Uterus (tissue), 2 donors: ENCODE measurements around the gene SPSB2.

Experiments
- POLR2A ChIP-seq, 2 donors: fragments of 450-650 bp; IDR thresholded peaks; one replicate each; pipeline ENCODE4 v1.6.1; 2016; ENCODE audit warnings: antibody characterized with exemption in 2 of 2, mild to moderate bottlenecking in 1 of 2, moderate library complexity in 1 of 2
- TF ChIP-seq, protein P1 (sequence below), 4 experiments: fragments of 200-600 bp in 2 of 4; fragments of 450-650 bp in 2 of 4; sonication (generic) in 2 of 4; IDR thresholded peaks; one replicate each; pipeline ENCODE4 v1.5.1; 2016 to 2019; ENCODE audit warnings: antibody characterized with exemption in 4 of 4, mild to moderate bottlenecking in 2 of 4, moderate library complexity in 1 of 4

DNA sequence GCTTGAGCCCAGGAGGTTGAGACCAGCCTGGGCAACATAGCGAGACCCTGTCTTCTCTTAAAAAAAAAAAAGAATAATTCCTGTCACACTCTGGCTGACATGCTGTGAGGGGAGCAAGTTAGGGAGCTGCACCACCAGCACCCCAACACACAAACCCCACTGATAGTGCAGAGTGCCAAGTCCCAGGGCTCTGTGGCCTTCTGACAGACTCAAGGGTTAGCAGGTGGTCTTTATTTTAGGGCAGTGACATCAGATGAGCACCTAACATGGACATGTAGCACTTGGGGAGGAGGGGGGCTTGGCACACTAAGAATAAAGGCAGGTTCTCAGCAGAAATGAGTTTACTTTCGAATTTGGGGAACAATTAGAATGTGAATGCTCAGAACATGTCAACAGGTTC, 14.3 kb downstream of the SPSB2 start:
- TF ChIP-seq, protein P1, sequence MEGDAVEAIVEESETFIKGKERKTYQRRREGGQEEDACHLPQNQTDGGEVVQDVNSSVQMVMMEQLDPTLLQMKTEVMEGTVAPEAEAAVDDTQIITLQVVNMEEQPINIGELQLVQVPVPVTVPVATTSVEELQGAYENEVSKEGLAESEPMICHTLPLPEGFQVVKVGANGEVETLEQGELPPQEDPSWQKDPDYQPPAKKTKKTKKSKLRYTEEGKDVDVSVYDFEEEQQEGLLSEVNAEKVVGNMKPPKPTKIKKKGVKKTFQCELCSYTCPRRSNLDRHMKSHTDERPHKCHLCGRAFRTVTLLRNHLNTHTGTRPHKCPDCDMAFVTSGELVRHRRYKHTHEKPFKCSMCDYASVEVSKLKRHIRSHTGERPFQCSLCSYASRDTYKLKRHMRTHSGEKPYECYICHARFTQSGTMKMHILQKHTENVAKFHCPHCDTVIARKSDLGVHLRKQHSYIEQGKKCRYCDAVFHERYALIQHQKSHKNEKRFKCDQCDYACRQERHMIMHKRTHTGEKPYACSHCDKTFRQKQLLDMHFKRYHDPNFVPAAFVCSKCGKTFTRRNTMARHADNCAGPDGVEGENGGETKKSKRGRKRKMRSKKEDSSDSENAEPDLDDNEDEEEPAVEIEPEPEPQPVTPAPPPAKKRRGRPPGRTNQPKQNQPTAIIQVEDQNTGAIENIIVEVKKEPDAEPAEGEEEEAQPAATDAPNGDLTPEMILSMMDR (IDR thresholded peaks at IDR 0.05) = no peak
- no peak for TF ChIP-seq POLR2A (IDR thresholded peaks at IDR 0.05)
